Hematopoietic multipotent progenitor cell (in vitro differentiated cells): ENCODE measurements around the gene COL4A2. TPM values are rescaled to one million over a fixed set of nuclear protein-coding genes. Genes with fewer than 3 reads are reported as not detected.

Experiments
- DNase-seq, 3 donors: peaks; one replicate each; pipeline ENCODE4 v3.0.0-alpha.2; 2011 to 2015; ENCODE audit warnings: low read depth in 2 of 3, low spot score in 2 of 3
- total RNA-seq: library from RNA; depleted of rRNA; stranded (reverse); fragments of >200 nt; gene quantifications from one replicate; pipeline ENCODE4 v1.2.3, GENCODE V29; 2012

COL4A2 gene
- total RNA-seq, 1 donor, result 0.27 TPM

DNA sequence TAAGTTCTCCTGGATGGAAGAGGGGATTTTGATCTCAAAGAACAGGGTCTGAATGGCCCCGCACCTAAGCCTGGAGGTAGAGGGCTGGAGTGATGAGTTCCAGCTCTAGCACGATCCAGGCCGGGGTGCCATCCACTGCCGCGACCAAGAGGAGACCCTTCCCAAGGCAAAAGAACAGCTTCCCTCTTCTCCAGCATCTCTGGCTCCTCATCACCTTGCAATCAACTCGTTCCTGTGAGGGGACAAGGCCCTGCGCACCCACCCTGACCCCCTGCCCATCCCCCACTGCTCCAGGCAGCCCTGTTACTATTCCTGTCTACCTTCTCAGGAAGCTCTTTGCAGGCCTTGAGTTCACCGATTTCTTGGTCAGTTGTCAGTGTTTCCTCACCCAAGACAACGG is 17.9 kb upstream of the COL4A2 start:
- no peak for DNase-seq

DNA sequence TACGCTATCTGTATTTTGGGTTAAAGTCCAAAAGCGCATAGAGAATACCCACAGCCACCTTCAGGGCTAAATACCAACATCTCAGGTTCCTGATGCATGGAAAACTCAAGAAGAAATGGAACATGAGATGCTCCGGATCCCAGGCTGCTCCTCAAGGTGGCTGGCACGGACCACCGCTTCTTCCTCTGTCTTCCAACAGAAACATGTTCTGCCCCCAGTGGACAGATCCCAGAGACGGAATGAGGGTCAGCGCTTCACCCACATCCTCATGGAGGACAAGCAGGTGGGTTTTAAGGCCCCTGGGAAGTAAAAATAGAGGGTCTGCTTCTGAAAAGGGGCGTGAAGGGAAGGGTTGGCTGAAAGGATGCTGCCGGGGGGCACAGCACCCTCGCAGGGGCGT is 17.4 kb upstream of the COL4A2 start:
- no peak for DNase-seq

DNA sequence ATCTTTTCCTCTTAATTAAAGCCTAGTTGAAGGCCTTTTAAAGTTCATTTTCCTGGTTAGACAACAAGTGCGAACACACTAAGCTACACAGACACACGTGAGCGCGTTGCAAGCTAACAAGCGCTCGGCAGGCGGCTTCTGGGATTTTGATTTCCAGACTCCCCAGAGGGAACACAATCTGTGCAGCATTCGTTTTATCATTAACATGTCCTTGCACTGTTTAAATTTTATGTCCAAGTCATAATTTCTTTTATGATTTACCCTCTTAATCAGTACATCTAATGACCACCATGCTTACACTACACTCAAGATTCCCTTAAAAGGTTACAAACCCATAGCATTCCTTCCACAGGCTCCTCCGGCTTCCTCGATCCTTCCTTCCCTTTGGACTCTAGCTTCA is 16.9 kb upstream of the COL4A2 start:
- DNase-seq, result no peak

DNA sequence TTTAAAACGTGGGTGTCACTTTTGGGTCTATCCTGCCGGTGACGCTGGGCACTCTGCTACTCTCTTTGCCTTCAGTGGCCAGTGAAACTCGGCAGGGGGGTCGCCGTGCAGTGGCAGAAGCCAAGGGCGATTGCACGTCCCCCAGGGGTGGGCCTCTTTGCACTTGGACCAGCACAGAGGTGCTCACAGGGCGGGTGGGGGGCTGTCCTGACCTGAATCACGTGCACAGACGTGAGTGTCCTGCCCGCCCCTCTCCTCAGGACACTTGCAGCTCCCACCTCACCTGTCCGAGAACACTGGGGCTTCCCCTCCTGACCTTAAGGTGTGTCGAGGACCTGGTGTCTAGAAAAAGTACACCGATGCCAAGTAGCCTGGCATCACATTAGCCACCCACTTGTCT is 16.3 kb upstream of the COL4A2 start:
- no peak for DNase-seq

DNA sequence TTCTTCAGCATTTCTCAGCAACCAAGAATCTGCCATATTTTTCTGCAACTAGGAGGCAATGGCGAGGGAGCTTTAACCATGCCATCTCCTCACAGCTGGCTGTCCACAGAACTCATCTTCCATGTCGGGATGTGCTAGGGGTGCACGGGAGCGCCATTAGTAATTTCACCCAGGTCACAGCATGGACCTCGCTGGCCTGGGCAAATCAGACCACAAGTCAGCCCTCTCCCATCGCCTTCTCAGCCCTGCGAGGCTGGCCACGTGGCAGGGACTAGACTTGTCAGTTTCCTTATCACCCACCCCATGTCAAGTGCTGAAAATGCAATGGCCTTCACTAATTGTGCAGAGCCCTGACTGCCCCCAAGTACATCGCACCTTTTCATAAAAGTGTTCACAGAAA is 15.8 kb upstream of the COL4A2 start:
- no peak for DNase-seq

DNA sequence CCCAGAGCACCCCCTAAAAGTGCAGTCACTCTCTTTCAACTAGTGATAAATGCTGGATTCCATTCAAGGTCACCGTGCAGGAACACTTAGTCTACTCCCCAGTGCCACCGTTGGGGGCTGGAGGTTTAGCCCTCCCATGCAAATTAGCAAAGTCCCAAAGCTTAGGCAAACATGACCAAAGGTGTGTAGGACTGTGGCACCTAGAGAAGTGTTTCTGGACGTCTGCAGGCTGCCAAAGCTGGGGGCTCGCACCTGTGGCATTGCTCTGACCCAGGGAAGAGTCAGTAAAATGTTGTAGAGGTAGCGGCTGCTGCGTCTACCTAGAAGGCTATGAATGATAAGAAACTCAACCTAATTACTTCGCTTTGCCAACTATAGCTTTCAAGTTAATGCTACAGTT is 14.0 kb upstream of the COL4A2 start:
- DNase-seq, result no peak

DNA sequence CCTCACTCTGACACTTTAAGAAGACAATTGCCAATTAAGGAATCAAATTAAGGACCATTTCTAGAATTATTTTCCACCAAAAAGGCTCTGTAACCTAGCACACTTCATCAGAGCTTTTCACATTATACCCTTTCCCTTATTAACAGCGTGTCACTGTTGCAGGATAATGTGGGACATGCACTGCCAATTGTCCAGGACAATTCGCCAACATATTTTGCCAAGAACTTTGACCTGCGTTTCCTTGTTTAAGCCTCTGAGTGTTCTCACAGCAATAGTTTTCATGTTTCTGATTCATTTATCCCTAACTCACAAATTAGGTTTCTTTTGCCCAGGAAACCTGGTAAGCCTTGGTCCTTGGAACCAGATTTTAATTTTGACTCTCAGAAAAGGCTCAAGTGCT is 13.4 kb upstream of the COL4A2 start:
- no peak for DNase-seq

DNA sequence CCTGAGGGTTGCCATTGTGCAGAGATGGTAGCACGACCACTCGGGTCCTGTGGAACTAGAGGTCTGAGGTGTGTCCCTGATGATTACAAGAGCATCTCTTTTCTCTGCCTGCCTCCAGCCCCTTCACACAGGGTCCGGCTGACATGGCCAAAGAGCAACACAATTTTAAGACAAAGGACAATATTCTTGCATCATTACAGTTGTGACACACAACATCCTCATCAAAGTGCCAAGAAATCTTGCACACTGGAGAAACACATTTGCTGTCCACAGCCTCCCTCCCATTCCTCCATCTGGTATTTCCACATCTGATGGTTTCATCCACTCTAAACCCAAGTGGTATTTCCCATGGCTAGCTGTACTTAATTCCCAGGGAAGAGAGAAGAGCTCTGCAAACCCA is 12.9 kb upstream of the COL4A2 start:
- DNase-seq, result no peak

DNA sequence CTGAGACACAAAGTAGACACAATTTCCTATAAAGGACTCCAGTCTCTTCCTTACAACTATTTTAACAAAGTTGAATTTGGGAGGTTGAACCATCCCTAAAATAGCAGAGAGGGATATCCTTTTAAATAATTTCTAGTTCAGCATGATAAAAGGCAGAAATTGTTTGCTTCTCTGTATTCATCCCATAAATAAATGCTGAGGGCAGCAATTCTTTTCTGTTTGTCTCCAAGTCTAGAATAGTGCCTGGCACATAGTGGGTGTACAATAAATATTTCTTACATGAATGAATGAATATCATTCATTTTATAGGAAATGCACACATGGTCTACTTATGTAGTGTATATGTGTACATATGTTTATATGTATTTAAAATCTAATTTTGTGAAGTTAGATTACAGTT is 12.5 kb upstream of the COL4A2 start:
- DNase-seq, result no peak

DNA sequence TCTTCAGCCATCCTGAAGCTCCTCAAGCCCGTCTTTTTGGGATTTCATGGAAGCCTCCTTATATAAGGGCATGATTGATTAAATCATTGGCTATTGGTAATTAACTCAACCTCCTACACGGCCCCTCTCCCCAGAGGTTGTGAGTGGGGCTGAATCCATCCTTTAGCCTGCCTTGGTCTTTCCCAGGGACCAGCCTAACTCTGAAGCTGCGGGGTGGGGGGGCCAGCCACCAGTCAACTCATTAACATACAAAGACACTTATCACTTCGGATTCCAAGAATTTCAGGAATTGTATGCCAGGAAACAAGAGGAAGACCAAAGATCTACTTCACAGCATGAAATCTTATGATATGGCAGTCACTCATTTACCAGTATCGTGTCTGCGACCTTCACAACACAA is 10.1 kb upstream of the COL4A2 start:
- no peak for DNase-seq

DNA sequence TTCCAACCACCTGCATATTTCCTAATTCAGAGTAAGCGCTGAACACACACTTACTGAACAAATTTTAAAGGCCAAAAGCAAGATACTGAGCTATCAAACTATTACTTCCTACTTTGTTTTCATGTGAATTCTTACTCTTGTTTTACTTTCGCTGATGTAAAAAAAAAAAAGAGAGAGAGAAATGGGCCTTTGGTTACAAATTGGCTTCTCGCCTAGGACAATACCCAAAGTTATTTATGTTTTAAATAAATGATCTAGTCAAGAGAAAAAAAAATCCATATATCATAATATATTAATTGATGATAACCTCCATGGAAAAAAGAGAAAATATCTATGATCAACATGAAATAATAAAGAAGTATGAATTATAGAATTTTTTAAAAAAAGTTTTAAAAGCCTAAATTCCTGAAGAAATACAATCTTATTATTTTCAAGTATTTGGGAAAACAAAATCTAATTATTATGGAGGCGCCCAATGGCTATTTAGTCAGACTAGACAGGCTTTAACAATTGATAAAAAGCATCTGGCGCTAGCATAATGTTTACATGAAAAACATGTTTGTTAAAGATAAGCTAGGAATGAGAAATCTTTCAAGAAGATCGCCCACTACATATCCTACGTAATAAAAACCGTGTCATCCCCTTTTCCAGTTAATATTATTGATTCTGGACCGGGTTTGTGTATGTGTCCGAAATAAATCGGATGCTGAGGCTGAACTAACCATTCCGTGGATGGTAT is 9.1 kb upstream of the COL4A2 start:
- no peak for DNase-seq

DNA sequence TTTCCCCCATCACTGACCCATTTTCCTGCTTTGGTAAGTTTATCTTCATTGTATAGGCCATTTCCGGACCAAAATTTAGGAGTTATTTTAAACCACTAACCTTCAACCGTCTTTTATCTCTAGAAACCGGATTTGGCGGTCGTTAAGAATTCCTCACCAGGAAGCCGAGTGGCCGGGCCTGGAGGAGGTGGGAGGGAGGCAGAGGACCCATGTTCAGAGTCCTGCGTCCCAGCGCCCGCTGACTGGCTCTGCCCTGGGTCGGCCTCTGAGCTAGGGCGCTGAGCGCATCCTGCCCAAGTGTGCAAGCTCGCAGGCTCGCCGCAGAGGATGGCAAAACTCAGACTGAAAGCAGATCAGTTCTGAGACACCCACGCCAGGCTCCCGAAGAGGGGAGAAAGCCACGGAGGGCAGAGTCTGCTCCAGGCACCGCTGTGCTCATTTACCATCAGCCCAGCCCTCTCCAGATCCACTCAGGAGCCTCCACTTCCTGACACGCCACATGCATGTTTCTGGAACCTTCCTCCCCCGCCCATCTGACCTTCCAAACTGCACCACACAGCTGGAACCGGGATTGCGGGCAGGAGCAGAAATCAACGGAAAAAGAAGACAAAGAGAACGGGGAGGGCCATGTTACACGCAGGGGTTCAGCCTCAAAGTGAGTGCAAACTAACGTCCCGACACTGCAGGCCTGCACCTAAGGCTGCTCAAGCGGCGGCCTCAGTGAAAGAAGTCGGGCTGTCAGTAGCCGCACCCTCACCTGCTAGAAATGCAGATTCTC is 8.4 kb upstream of the COL4A2 start:
- peak in 1 of 3 donors; percentile 28 for DNase-seq

DNA sequence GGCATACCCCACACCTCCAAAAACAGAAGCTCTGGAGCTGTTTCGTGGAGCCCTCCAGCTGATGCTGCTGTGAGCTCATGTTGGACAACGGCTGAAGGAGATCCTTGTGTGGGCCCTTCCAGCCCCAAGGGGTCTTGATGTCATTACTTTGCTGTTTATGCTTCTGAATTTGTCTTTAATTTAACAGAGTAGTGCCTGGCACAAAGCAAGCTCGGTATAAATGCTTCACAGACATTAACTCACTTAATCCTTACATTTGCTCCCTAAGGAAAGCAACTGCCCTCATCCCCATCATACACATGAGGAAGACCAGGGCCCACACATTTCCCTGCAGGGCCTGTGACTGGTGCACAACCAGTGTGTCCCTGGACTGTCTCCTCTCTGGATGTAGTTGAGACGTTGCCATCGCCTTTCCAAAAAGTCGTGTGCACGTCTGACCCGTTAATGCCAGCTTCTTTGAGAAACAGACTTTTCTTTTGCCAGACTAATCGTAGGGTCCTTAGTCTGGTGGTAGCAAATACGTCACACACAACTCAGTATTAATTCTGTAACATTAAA is 7.7 kb upstream of the COL4A2 start:
- DNase-seq, result no peak

DNA sequence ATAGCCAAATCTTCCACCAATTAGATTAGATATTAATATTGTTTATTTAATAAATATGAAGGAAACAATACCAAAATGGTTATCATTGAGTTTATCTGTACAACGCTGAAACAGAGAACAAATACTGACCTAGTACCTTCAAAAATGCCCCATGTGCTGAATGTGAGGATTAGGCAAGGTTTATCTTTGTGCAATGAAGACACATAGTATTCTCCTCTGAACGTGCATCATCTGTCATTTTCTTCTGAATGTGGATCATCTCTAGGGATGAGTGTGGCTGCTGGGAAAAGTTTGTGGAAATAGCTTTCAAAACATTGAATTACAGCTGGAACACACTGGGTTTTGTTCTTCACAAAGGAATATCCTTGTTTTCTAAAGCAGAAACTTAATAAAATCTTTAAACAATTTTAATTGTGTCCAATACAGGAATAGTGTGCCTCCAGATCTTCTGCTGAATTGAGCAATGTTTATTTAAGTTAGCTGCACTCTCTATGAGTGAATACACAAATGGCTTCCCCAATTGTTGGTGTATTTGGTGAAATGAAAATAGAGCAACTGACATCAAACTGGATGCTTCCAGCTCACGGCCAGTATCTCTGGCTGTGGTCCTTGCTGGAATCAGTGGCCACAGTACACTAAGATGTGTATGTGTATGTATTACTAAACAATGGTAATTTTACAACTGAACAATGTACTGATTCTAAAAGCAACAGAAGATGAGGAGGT is 6.8 kb upstream of the COL4A2 start:
- DNase-seq, result no peak

DNA sequence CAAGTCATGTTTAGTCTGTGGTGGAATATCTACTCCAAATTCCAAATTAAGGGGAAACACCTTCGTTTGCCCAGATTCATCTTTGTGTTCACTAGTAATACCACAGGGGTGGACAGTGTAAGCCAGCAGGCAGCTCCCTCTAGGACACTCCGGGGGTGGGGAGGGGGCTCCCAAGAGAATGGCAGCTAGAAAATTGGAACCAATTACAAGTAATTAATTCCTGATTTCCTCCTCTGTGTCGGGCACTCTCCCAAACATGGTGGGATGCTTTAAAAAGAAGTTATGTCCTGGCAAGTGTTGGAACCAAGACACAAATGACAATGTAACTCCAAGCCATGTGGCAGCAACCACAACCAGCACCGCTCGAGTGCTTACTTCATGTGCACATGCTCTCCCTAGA is 6.0 kb upstream of the COL4A2 start:
- no peak for DNase-seq

DNA sequence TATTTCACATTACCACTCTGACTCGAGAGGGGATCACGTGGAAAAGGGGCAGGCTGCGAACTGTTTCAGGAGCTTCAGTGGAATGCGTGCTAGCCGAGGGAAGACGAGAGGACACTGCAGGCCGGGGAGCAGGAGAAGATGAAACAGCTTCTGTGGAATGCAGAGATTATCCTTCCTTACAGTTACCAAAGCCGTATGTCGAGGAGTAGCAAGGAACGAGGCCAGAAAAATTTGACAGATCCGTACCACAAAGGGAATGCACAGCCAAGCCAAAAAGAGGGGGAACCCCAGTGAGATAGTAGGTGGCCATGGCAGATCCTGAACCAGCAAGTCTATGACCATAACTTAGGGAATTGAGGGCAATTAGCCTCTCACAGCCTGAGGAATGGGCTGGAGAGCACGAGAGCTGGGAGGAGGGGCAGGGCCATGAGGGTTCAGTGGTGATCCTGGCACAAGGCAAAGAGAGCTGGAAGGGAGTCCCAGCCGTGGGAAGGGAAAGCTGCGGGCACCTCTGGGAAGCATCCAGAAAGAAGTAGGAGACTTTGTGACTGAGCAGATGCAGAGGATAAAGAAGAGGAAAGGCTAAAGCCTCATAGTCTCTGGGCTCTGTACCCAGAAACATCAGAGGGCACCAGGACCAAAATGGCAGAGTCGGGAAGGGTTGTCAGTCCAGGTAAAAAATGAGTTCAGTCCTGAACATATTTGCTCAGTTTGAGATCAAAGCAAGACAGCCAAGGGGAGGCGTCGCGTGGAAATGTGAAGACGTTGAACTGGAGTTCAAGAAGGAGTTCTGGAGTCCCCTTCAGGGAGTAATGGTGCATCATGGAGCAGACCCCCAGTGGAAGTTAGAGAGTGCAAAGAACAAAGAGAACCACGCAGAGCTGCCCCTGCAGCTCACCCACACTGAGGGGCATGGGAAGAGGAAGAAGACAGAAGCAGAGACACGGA is 5.2 kb upstream of the COL4A2 start:
- no peak for DNase-seq

DNA sequence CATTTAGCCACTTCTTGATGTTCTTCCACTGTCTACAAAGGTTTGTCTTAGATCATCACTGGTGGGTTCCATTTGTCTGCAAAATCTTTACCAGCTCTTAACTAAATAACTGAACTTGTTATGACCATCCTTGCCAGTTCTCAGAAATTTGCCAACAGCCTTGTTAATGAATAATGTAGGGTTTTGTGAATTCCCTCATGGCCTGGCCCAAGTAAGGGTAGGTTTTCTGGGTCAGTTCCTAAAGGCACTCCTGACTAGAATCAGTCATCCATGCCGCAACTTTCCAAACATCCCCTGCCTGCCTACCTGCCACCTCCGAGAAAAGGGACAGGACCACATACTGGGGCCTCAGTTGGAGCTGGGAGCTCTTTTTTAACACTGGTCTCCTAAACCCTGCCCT is 4.1 kb upstream of the COL4A2 start:
- no peak for DNase-seq

DNA sequence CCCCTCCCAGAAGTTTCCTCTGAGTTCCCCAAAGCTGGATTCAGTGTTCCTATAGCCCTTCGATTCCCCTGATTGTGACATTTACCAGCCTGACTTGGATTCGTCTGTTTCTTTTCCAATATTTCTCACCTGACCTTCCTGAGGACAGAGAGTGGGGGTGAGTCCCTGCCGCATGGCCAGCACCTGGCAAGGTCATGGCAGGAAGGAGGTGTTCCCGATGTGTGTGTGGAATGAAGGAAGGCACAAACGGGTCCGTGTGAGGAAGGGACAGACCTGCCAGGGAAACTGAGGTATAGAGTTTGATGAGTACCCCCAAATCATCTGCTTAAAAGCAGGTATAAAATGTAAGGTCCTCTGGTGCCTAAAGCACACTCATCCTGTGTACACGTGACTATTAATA is 3.4 kb upstream of the COL4A2 start:
- DNase-seq, result no peak

DNA sequence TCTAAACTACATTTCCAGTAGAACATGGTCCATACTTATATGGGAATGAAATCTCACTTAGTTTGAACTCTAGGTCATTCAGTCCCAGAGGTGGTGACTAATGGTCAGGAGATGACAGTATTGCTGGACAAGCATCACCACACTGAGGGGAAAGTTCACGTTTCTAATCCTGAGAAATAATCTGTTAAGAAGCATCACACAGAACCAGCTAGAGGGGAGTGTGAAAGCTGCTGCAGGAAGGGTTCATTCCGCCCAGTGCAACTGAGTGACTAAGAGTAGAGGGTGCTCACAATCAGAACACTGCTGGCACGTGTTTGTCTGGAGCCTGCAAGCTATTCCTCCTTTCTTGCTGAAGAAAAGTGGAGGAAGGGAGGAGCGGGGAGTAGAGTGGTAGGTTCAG is 2.8 kb upstream of the COL4A2 start:
- DNase-seq, result no peak

DNA sequence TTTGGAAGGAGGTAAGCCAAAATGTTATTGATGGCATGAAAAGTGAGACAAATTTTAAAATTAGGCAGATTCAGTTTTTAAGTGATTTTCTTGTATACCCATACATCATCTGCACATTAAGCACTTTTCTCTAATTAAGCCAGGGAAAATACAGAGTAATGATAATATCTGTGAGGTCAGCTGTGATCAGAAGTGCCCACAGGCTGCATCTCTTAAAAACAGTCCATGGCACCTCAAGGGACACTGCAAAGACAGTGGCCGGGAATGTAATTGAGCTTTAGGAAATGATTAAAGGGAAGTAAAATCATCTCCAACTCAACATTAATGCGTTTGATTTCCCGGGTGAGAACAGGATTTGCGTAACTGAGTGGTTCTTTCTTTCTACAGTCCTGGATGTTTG is 2.1 kb upstream of the COL4A2 start:
- DNase-seq, result no peak
